A673 (cell line): Measurements from ENCODE around the gene CMIP. TPM values are rescaled to one million over a fixed set of nuclear protein-coding genes. Genes with fewer than 3 reads are reported as not detected.

Source experiments
- BruUV-seq: library from RNA; stranded (reverse); fragments of 400-500 nt; replicated peaks from 2 replicates; lab custom pipeline; 2021; lab: Mats Ljungman, UMichigan
- CTCF ChIA-PET: fragments of 300-600 bp; sonication (Branson Sonifier 250); formaldehyde crosslinking; loops from one replicate; lab custom pipeline; 2022; ENCODE audit warnings: antibody characterized with exemption; lab: Charles Lee
- POLR2A ChIA-PET: fragments of 300-600 bp; sonication (Branson Sonifier 250); formaldehyde crosslinking; loops from one replicate; lab custom pipeline; 2022; ENCODE audit warnings: antibody characterized with exemption; ENCODE audit not compliant: low non-redundant PET; lab: Charles Lee
- DNase-seq: peaks from one replicate; pipeline ENCODE4 v3.0.0-alpha.2; 2015; ENCODE audit warnings: low spot score
- H3K27ac ChIP-seq: fragments of 200-600 bp; sonication (generic); 2 replicates; pipeline ENCODE4 v1.5.1; 2016; ENCODE audit warnings: mixed run types, low read depth, mild to moderate bottlenecking, mixed read lengths, antibody characterized with exemption, low read length; ENCODE audit not compliant: poor library complexity, severe bottlenecking
- H3K27me3 ChIP-seq: fragments of 200-600 bp; sonication (generic); replicated peaks from 2 replicates; pipeline ENCODE4 v1.6.1; 2017; ENCODE audit warnings: mixed run types, low read depth, mild to moderate bottlenecking, mixed read lengths, antibody characterized with exemption, low read length; ENCODE audit not compliant: insufficient read depth, poor library complexity
- H3K36me3 ChIP-seq: fragments of 200-600 bp; sonication (generic); 2 replicates; pipeline ENCODE4 v1.6.1; 2016; ENCODE audit warnings: mixed run types, mild to moderate bottlenecking, mixed read lengths, antibody characterized with exemption, low read length; ENCODE audit not compliant: insufficient read depth, poor library complexity, severe bottlenecking
- H3K4me1 ChIP-seq: fragments of 200-600 bp; sonication (generic); 2 replicates; pipeline ENCODE4 v1.6.1; 2017; ENCODE audit warnings: mixed run types, mild to moderate bottlenecking, mixed read lengths, antibody characterized with exemption, low read length; ENCODE audit not compliant: insufficient read depth, poor library complexity, severe bottlenecking
- H3K4me3 ChIP-seq: fragments of 200-600 bp; sonication (generic); 2 replicates; pipeline ENCODE4 v1.5.1; 2016; ENCODE audit warnings: low read depth, mixed run types, mild to moderate bottlenecking, mixed read lengths, low read length; ENCODE audit not compliant: poor library complexity, severe bottlenecking
- H3K9me3 ChIP-seq: fragments of 200-600 bp; sonication (generic); 2 replicates; pipeline ENCODE4 v1.6.1; 2016; ENCODE audit warnings: mixed run types, low read depth, mild to moderate bottlenecking, mixed read lengths, antibody characterized with exemption, low read length; ENCODE audit not compliant: poor library complexity, severe bottlenecking
- CTCF ChIP-seq: fragments of 300-800, 200-600 bp; sonication (generic); conservative IDR thresholded peaks from 2 replicates; pipeline ENCODE4 v1.5.1; 2017; ENCODE audit warnings: low read depth, mild to moderate bottlenecking, antibody characterized with exemption, low read length, moderate library complexity, mixed read lengths
- EZH2 ChIP-seq: fragments of 200-600 bp; sonication (generic); IDR thresholded peaks from 2 replicates; pipeline ENCODE4 v1.6.1; 2017; ENCODE audit warnings: borderline replicate concordance, low read depth, mild to moderate bottlenecking, mixed read lengths, antibody characterized with exemption, low read length; ENCODE audit not compliant: poor library complexity, severe bottlenecking
- intact Hi-C: fragments of 100-400 bp; cut with micrococcal nuclease; formaldehyde crosslinking; loops from one replicate; pipeline ENCODE4 v1.10.0; 2022; ENCODE audit not compliant: unreplicated experiment
- total RNA-seq: library from RNA; stranded (reverse); gene quantifications from 2 replicates; pipeline ENCODE4 v1.2.3, GENCODE V29; 2021

The CMIP gene
- total RNA-seq, 1 experiment from 2014 or later = 25.5 TPM

GRCh38 chr16:81432937-81433557 lies 11.6 kb upstream of the CMIP start:
- Histone ChIP-seq H3K36me3 (no peaks in the 10 kb centered on the region), H3K27me3 (no peaks in the 10 kb centered on the region), H3K4me3 (no peak overlapping the region), H3K9me3 (no peaks in the 10 kb centered on the region), H3K4me1 (no peaks in the 10 kb centered on the region), H3K27ac (no peak overlapping the region)
- no peak for TF ChIP-seq CTCF
- no peak for TF ChIP-seq EZH2
- no peak for DNase-seq
- ChIA-PET POLR2A (interaction anchor here (0.6 kb wide), 1 partner anchor 455 kb away, joined by 6 read pairs; no protein-coding TSS in a partner anchor), CTCF (no interaction called here)
- no TSS peak for BruUV-seq
- intact Hi-C loops = no loop called here

- POLR2A ChIA-PET = no interaction called here
- Histone ChIP-seq H3K9me3 (no peaks in the 10 kb centered on the region), H3K36me3 (no peaks in the 10 kb centered on the region), H3K27me3 (peaks cover 5% of the 10 kb centered on the region), H3K27ac (no peak overlapping the region), H3K4me3 (no peak overlapping the region), H3K4me1 (no peaks in the 10 kb centered on the region)
- no peak for DNase-seq
- no TSS peak for BruUV-seq
- CTCF ChIA-PET = no interaction called here
- intact Hi-C loops = no loop called here
- TF ChIP-seq CTCF = no peak
- no peak for TF ChIP-seq EZH2
Measured at GRCh38 chr16:81435103-81435502, 9.5 kb upstream of the CMIP start.

GRCh38 chr16:81435567-81435966 lies 9.0 kb upstream of the CMIP start:
- intact Hi-C loops = no loop called here
- no peaks in the 10 kb centered on the region for H3K9me3 ChIP-seq
- no peak for DNase-seq
- H3K36me3 ChIP-seq = no peaks in the 10 kb centered on the region
- no peak overlapping the region for H3K27ac ChIP-seq
- BruUV-seq = no TSS peak
- TF ChIP-seq EZH2 = no peak
- TF ChIP-seq CTCF = no peak
- no peaks in the 10 kb centered on the region for H3K4me1 ChIP-seq
- POLR2A ChIA-PET = no interaction called here
- no peak overlapping the region for H3K4me3 ChIP-seq
- CTCF ChIA-PET = no interaction called here
- H3K27me3 ChIP-seq = peaks cover 10% of the 10 kb centered on the region
